A204.1 (cell line): ENCODE measurements around the gene NUP214.
A peak's percentile ranks its signal among the peaks of the same experiment; 100 is the strongest.

ENCODE experiments used
- FAIRE-seq: peaks from 2 replicates; lab custom pipeline; 2012; peaks lifted over from hg19 to GRCh38; lab: Jason Lieb, UNC

NUP214 gene

DNA sequence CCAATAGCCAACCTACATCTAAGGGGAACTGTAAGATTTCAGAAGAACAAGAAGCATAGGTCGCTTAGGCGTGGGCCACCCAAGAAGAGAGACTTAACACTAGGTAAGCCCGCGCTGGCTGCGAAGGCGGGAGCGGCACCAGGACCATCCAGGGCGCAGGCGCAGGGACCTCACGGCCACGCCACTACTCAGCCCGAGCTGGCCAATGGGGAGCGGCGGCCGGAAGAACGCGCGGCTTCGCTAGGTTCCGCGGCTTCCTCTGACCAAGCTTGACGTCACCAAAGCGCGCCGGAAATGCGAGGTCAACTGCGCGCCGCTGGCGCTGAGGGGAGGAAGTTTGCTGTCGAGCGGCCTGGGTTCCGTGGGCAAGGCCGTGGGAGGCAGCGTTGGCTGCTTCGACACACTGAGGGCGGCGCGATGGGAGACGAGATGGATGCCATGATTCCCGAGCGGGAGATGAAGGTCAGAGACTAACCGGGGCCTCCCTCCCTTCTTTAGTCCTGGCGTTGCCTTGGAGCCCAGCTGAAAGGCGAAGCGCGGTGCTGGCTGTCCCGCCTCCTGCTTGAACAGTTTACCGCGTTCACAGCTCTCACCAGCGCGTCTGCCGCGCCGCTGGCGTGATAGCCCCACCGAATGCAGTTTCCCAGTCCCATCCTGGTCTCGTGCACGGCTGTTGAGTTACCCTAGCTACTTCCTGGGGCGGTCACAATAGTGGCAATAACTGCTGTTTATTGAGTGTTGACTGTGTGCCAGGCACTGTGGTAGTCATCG, at the start of gene NUP214:
NUP214 (plus strand) TSS at position 299 of the 771 bp plus-strand sequence; CDS start at position 418, 119 bp downstream.
- peak; percentile 88 for FAIRE-seq

- no peak for FAIRE-seq
Observed at GRCh38 chr9:131076347-131077195, 48.8 kb upstream of the NUP214 start.

GRCh38 chr9:131078427-131079366, 46.7 kb upstream of the NUP214 start:
- no peak for FAIRE-seq

GRCh38 chr9:131080589-131080988, 44.8 kb upstream of the NUP214 start:
- FAIRE-seq: no peak

GRCh38 chr9:131081868-131082267, 43.5 kb upstream of the NUP214 start:
- FAIRE-seq: no peak

DNA sequence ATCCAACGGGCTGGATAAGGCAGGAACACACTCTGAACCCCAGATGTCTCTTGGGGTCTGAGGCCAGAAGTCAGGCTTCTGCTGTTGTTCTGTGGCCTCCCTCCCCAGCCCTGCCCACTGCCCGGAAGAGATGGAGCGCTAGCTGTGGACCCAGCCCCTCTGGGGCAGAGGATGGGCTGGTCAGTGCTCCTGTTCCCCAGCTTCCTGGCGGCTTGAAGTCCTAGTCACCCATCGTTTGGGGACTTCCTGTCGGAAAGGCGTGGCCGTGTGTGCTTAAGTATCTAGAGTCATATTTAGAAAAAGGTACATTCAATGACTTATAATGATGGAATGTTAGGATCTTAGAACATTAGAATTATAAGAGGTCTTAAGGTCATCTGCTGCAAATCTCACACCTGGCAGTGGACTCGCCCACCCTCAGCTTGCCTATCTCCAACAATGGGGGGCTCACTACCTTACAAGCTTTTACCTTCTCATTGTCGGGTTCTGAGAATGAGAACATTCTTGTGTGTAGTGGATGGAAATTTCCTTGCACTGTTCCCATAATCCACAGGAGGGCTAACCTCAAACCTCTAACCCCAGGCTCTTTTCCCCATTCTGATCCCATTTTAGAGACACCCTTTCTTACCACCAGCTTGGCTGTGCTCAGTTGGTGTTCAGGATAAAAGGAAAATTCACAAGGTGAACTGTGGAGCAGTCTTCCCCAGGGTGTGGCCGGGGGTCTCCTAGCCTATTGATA, 42.4 kb upstream of the NUP214 start:
- FAIRE-seq: no peak

GRCh38 chr9:131084661-131085369, 40.6 kb upstream of the NUP214 start:
- no peak for FAIRE-seq

DNA sequence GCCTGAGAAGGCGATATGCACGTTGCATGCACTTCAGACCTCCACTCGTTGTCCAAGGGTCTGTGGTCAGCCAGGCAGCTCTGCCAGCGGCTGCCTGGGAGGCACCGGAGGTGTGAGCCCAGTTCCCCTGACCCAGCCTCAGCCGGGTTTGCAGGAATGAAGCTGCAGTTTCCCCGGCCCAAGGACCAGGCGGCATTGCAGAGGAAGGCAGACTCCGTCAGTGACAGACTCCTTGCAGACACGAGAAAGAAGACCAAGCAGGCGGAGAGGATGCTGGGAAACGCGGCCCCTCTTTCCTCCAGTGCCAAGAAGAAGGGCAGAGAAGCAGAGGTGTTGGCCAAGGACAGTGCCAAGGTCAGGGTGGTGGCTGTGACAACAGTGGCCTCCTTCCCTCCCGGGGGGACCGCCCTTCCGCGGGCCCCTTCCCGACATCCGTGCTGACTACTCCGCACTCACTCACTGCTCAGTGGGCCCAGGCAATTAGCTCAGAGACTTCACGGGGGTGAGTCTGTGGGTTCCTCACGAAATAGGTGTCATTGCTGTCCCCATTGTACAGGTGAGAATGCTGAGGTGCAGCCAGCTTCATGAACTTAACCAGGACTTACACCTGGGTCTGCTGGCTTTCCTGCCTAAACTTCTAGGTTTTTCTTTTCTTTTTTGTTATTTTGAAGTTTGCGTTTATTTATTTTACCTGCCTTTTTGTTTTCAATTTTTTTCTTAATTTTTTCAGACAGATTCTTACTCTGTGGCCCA, 39.8 kb upstream of the NUP214 start:
- no peak for FAIRE-seq

- no peak for FAIRE-seq
Observed at GRCh38 chr9:131087354-131087893, 38.0 kb upstream of the NUP214 start.

DNA sequence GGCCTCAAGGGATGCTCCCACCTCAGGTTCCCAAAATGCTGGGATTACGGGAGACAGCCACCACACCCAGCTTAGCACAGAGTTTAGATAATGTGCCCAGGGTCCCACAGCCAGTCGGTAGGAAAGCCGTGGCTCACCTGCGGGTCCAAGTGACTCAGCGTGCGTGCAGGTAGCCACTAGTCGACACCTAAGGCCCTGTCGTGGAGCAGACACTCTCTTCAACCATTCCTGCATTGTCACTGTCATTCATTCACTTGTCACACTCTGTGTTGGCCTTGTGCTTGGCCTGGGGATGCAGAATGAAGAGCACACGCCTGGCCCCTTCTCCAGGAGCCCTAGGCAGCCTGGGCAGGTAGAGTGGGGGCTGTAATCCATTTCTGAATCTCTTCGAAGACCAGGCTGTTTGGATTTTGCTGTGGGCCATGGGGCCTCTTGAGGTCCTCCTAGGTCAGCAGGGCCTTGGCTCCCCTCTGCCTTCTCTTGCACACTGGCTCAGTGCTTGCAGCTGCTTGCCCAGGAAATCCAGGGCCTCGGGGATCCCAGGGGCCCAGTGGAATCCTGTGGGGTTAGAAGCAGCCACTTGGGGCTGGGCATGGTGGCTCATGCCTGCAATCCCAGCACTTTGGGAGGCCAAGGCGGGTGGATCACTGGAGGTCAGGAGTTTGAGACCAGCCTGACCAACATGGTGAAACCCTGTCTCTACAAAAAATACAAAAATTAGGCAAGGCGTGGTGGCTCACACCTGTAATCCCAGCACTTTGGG, 35.2 kb upstream of the NUP214 start:
- no peak for FAIRE-seq

DNA sequence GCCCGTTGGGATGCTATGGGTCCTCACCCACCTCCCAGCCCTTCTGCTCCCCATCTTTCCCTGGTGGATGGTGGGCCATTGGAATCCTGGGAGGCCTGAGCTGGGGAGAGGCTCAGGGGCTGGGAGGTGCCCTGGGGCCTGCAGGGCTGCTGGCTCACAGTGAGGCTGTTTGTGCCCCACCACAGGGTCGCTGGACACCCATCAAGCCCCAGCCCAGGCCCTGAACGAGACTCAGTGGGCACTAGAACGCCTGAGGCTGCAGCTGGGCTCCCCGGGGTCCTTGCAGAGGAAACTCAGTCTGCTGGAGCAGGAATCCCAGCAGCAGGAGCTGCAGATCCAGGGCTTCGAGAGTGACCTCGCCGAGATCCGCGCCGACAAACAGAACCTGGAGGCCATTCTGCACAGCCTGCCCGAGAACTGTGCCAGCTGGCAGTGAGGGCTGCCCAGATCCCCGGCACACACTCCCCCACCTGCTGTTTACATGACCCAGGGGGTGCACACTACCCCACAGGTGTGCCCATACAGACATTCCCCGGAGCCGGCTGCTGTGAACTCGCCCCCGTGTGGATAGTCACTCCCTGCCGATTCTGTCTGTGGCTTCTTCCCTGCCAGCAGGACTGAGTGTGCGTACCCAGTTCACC, 33.9 kb upstream of the NUP214 start:
- FAIRE-seq: no peak

GRCh38 chr9:131092030-131092429, 33.4 kb upstream of the NUP214 start:
- no peak for FAIRE-seq

GRCh38 chr9:131092548-131093440, 32.6 kb upstream of the NUP214 start:
- FAIRE-seq: no peak

- FAIRE-seq: no peak
Observed at GRCh38 chr9:131094015-131094414, 31.4 kb upstream of the NUP214 start.

- no peak for FAIRE-seq
Observed at GRCh38 chr9:131094622-131095021, 30.8 kb upstream of the NUP214 start.

- no peak for FAIRE-seq
Observed at GRCh38 chr9:131095666-131096268, 29.6 kb upstream of the NUP214 start.
